ENCODE data around the gene DNAJB1.
"Not testable (repeated sequence)": the region's sequence is repeated elsewhere in the genome, so short reads cannot be mapped to it uniquely, and the experiment has no call there.

DNAJB1 gene

DNA sequence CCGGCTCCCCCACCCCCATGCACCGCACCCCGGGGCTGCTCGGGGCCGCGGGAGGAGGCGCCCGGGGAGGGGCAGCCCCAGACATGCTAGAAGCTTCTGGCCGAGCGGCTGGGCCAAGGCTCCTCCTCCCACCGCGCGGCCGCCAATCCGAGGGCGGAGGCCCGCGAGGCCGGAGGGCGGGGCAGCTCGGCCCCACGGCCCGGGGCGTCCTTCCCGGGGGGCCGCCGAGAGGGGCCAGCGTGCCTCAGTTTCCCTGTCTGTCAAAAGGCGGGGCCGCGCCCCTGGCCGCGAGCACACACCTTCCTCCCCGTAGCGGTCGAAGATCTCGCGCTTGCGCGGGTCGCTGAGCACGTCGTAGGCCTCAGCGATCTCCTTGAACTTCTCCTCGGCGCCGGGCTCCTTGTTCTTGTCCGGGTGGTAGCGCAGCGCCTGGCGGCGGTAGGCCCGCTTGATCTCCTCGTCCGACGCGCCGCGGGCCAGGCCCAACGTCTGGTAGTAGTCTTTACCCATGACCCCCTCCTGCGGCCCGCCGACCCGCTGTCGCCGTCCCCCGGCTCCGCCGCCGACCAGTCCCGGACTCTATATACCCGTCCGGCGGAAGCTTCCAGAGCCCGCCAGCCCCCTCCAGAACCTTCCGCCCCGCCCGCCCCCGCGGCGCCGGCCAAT lies at the start of gene DNAJB1:
Gene DNAJB1, minus strand, starts transcription at position 558 of the 666 bp plus-strand sequence. Its CDS starts 48 bp downstream, at position 510.
- DNase-seq (ENCODE audit: low spot score) = peak; percentile 80

DNA sequence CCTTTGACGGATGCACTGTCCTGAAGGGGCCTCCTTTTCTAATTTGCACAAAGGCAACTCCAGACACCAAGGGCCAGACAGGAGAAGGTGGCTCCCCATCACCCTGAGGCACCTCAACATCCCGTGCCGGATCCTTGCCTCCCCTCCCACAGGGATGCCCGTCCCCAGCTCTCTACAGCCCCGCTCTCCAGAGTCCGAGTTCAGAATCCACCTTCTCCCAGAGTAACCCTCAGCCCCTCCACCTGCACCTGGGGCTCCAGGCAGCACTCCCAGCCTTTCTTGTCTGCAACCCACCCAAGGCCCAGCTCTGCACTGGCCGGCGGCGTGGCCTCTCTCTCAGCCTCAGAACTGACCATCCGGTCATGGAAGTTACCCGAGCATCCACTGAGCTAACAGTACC lies 48.9 kb upstream of the DNAJB1 start:
- DNase-seq (ENCODE audit: low spot score) = no peak

GRCh38 chr19:14566712-14567077 lies 48.5 kb upstream of the DNAJB1 start:
- DNase-seq (ENCODE audit: low spot score) = no peak

DNA sequence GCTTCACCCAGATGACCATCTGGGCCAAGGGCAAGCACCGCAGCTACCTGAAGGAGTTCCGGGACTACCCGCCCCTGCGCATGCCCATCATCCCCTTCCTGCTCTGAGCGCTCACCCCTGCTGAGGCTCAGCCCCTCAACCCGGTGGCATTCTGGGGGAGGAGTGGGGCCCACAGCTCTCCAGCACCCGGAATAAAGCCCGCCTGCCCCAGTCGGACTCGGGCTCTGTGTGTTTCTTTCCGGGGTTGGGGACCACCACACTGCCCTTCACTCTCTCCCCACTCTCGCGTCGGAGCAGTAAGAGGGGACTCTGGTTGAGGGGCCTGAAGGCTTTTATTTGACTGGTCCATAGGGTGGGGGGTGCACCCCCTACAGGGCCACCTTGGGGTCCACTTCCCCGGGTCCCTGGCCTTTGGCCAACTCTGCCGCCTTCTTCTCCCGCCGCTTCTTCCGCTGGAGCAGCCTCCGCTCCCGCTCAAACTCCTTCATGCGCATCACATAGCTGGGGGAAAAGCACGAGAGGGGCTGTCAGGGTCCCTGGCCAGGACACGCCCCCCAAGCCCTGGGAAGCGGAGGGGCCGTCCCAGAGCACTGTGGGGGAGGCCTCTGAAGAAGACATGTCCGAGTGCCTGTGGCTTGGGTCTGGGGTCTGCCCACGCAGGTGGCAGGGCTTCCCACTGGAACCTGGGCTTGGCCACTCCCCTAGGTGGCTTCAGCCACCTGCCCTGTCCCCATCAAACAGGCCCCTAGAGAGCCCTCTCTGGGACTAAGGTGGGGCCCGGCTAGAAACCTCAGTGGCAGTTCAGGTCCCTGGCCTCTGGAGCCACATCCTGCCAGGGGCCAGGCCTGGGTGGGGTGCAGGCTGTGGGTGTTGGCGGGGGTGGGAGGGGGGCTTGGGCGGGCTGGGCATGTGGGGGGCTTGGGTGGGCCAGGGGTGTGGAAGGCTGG lies 47.8 kb upstream of the DNAJB1 start:
- no peak for DNase-seq (ENCODE audit: low spot score)

DNA sequence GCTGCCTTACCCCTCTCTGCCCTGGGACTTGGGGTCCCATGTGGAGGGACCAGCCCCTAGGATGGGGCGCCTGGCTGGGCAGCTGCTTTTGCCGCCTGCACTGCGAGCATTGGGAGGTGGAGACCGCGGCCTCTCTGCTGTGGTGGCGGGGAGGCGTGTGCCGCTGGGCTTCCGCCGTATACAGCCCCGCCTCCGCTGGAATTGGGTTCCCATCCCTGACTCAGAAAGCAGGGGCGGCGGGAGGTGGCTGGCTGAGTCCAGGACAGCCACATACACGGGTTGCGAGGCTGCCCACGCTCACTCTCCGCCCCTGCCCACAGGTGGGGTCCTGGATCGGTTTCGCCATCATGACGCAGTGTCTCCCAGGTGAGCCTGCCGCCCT lies 47.1 kb upstream of the DNAJB1 start:
- DNase-seq (ENCODE audit: low spot score) = no peak

- not testable (repeated sequence) for DNase-seq (ENCODE audit: low spot score)
Observed at GRCh38 chr19:14564652-14565297, 46.6 kb upstream of the DNAJB1 start.

DNA sequence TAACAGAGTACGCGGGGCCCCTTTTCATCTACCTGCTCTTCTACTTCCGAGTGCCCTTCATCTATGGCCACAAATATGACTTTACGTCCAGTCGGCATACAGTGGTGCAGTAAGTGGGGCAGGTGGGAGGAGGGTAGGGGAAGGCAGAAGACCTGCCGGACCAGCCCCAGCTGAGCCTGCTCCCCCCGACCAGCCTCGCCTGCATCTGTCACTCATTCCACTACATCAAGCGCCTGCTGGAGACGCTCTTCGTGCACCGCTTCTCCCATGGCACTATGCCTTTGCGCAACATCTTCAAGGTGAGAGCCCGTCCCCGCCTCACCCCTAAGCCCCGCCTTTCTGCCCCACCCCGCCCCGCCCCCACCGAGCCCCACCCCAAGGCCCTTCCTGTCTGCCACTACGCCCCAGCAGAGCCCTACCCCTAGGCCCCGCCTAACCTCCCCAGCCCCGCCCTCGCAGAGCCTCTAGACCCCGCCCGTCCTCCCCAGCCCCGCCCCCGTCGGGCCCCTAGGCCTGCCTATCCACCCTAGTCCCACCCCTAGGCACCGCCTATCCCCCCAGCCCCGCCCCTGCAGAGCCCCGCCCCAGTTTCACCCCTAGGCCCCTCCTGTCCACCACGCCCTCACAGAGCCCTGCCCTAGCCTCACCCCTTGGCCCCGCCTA lies 45.9 kb upstream of the DNAJB1 start:
- peak; percentile 63 for DNase-seq (ENCODE audit: low spot score)

- no peak for DNase-seq (ENCODE audit: low spot score)
Observed at GRCh38 chr19:14563590-14563926, 45.4 kb upstream of the DNAJB1 start.

GRCh38 chr19:14562660-14563589 lies 44.7 kb upstream of the DNAJB1 start:
- DNase-seq (ENCODE audit: low spot score) = no peak

DNA sequence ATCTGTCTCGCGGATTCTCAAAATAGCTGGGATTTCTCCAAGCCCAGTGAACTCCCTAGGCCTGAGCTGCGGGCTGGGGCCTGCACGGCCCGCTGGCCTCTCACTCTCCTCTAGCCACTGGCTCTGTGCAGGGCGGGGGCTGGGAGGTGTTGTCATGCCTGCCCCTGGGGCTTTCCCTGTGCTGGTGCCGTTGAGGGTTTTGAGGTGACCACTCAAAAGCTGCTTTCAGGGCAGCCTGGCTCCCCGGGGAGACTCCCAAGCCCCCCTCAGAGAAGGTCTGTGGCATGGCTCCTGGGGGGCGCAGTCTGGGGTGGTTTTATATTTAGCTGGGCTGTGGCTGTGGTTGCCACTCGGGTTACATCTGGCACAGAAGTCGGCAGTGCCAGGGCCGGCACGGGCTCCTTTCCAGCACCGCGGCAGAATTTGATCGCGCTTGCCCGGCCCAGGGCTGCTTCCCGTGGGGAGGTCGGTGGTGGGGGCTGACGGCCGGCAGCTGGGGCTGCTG lies 43.7 kb upstream of the DNAJB1 start:
- no peak for DNase-seq (ENCODE audit: low spot score)

- DNase-seq (ENCODE audit: low spot score) = no peak
Observed at GRCh38 chr19:14561249-14561648, 43.1 kb upstream of the DNAJB1 start.

DNA sequence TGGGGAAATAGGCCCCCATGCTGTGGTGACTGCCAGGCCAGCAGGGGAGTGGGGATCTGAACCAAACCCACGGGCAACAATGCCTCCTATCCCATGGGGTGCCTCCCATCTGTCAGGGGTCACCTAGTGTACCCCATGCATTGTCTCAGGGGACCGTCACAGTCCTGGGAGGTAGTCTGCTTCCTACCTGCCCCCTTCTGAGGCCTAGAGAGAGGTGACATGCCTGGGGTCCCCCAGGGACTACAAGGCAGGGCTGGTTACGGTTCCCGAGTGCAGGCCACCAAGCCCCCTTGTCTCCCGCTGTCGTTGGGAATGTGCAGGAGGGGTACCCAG lies 42.5 kb upstream of the DNAJB1 start:
- DNase-seq (ENCODE audit: low spot score) = no peak

GRCh38 chr19:14559916-14560775 lies 41.9 kb upstream of the DNAJB1 start:
- no peak for DNase-seq (ENCODE audit: low spot score)

DNA sequence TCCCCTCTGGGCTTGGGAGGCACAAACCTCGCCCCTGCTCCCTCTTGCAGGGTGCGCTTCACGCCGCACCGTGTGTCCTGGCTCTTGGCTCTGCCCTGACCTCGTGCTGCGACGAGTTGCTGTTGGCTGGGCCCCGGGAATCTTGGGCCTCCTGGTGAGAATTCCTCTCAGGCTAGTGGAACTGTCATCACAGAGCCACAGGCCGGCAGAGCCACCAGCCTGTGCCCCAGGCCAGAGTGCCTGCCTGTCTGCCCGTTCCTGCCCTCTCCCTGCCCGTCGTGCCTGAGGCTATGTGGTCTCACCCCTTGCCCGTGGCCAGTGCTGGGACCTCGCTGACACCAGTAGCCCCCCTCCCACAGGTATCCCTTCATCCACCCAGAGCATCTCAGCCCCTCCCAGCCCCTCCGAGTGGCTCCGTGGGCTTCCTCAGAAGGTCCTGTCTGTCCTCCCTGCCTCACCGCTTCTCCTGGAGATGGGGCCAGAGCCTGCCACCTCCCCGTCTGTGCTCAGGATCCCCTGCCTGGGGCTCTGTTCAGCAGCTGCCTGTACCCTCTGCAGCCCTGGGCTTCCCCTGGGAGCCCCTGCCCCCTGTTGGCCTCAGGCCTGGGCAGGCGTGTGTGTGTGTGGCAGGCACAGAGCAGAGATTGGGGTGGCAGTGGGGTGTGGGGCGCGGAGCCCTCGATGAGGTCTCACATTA lies 40.3 kb upstream of the DNAJB1 start:
- no peak for DNase-seq (ENCODE audit: low spot score)

DNA sequence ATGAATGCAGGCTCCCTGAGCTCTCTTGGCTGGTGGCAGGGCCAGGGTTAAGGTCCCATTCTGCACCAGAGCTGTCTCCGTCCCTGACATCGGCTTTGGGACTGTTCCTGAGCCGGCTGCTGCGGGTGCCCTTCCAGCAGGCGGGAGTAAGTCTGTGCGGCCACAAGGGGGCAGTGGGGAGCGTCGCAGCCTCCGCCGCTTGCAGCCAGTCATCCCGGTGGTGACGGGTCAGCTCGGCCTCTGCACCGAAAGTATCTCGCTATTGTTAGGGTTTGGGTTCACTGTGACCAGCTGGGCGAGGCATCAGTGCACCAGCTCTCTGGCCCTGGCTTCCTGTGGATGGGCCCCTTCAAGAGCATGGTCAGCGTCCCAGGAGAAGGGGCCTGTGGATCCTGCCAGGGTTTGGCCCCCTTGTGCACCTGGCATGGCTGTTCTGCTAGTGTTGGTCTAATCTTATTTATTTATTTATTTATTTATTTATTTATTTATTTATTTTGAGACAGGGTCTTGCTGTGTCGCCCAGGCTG lies 38.5 kb upstream of the DNAJB1 start:
- DNase-seq (ENCODE audit: low spot score) = peak; percentile 90

- peak; percentile 48 for DNase-seq (ENCODE audit: low spot score)
Observed at GRCh38 chr19:14555918-14556661, 37.9 kb upstream of the DNAJB1 start.

DNA sequence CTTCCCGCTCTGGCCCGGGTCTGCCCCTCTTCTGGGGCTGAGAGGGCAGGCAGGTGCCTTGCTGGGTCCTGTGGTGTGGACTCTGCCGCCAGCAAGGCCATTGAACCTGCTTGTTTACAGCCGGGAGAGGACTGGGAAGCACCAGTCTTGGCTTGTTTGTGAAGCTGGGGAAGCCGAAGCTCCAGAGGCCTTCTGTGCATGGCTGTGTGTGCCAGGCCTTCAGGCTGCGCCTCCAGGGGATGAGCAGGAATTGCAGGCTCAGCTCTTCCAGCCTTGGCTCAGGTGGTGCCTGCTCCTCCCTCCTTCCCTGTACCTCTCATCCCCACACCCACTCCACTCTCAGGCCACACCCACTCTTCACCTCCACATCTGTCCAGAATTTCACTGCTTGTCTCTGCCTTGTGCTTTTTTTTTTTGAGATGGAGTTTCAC lies 36.2 kb upstream of the DNAJB1 start:
- no peak for DNase-seq (ENCODE audit: low spot score)

DNA sequence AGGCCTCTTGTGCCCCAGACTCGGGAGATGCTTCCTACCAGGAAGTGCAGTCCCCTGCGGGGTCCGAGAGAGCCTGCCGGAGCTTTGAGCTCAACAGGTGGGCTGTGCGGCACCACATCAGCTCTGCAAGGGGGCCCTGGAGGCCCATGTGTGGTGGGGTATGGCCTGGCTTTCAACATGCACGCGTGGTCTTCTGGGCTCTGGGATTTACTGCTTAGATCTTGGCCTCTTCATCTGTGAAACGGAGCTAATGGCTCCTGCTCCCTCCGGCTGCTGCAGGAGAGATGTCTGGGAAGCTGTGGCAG lies 35.7 kb upstream of the DNAJB1 start:
- DNase-seq (ENCODE audit: low spot score) = no peak

All from RKO (cell line).